Endothelial cell of umbilical vein (primary cell): ENCODE measurements around the gene FBXL17. TPM values are rescaled to one million over a fixed set of nuclear protein-coding genes. Genes with fewer than 3 reads are reported as not detected.

ENCODE experiments used
- BruUV-seq: library from RNA; stranded (reverse); fragments of 400-500 nt; replicated peaks from 2 replicates; lab custom pipeline; 2021; lab: Mats Ljungman, UMichigan
- CTCF ChIA-PET: fragments of 300-600, 350-600 bp; sonication (Branson Sonifier 250); formaldehyde crosslinking; loops from one replicate; lab custom pipeline; 2021; ENCODE audit warnings: antibody characterized with exemption, inconsistent platforms; lab: Charles Lee
- POLR2A ChIA-PET: fragments of 300-600, 350-600 bp; sonication (Branson Sonifier 250); formaldehyde crosslinking; loops from one replicate; lab custom pipeline; 2021; ENCODE audit warnings: antibody characterized with exemption, inconsistent platforms; lab: Charles Lee
- DNase-seq: peaks from one replicate; pipeline ENCODE4 v3.0.0-alpha.2; 2011; ENCODE audit warnings: low read depth, low spot score
- FAIRE-seq: peaks from 2 replicates; lab custom pipeline; 2011; peaks lifted over from hg19 to GRCh38; lab: Jason Lieb, UNC
- H2AFZ ChIP-seq: 2 replicates; pipeline ENCODE4 v1.6.0; 2012; ENCODE audit warnings: low read depth, low read length, control low read depth, inconsistent platforms
- H3K27ac ChIP-seq: 2 replicates; pipeline ENCODE4 v1.5.1; 2011; ENCODE audit warnings: low read depth, mild to moderate bottlenecking, control low read depth, low read length, moderate library complexity; ENCODE audit not compliant: insufficient read depth
- H3K27me3 ChIP-seq, 2 experiments: 2 replicates each; pipeline versions ENCODE4 v1.6.0 to v1.6.1; 2011; ENCODE audit warnings: low read length in 2 of 2, mixed read lengths in 1 of 2; ENCODE audit not compliant: control insufficient read depth in 2 of 2, insufficient read depth in 2 of 2
- H3K36me3 ChIP-seq, 2 experiments: 2 replicates in 1 of 2; 3 replicates in 1 of 2; pipeline ENCODE4 v1.5.1; 2011; ENCODE audit warnings: low read length in 2 of 2, mild to moderate bottlenecking in 1 of 2, moderate library complexity in 1 of 2; ENCODE audit not compliant: control insufficient read depth in 2 of 2, insufficient read depth in 2 of 2; ENCODE audit errors: extremely low read depth in 1 of 2
- H3K4me1 ChIP-seq: 3 replicates; pipeline ENCODE4 v1.5.1; 2011; ENCODE audit warnings: mild to moderate bottlenecking, low read length; ENCODE audit not compliant: control insufficient read depth, insufficient read depth; ENCODE audit errors: extremely low read depth
- H3K4me2 ChIP-seq: 2 replicates; pipeline ENCODE4 v1.6.1; 2011; ENCODE audit warnings: low read length, control low read depth, mixed read lengths; ENCODE audit not compliant: insufficient read depth
- H3K4me3 ChIP-seq, 3 experiments: fragments of 200-600 bp in 1 of 3; sonication (generic), shearing (Covaris generic) in 1 of 3; replicated peaks in 1 of 3; 2 replicates each; pipeline ENCODE4 v1.5.1; 2011 to 2016; ENCODE audit warnings: control low read depth in 3 of 3, low read length in 3 of 3, mild to moderate bottlenecking in 2 of 3, inconsistent platforms in 1 of 3, low read depth in 1 of 3, moderate library complexity in 1 of 3; ENCODE audit not compliant: insufficient read depth in 1 of 3
- H3K79me2 ChIP-seq: 2 replicates; pipeline ENCODE4 v1.6.0; 2012; ENCODE audit warnings: low read length, inconsistent platforms; ENCODE audit not compliant: control insufficient read depth, insufficient read depth
- H3K9ac ChIP-seq: replicated peaks from 2 replicates; pipeline ENCODE3; 2011; ENCODE audit warnings: low read length, control low read depth; ENCODE audit not compliant: insufficient read depth; ENCODE audit errors: extremely low read depth
- H3K9me1 ChIP-seq: replicated peaks from 3 replicates; pipeline ENCODE4 v1.6.0; 2011; ENCODE audit warnings: mild to moderate bottlenecking, low read length; ENCODE audit not compliant: control insufficient read depth, insufficient read depth; ENCODE audit errors: extremely low read depth
- H3K9me3 ChIP-seq: replicated peaks from 2 replicates; pipeline ENCODE4 v1.5.1; 2012; ENCODE audit warnings: low read length, inconsistent platforms; ENCODE audit not compliant: control insufficient read depth, insufficient read depth
- H4K20me1 ChIP-seq: replicated peaks from 2 replicates; pipeline ENCODE3; 2011; ENCODE audit warnings: mild to moderate bottlenecking, low read length; ENCODE audit not compliant: control insufficient read depth, insufficient read depth; ENCODE audit errors: extremely low read depth
- EZH2 ChIP-seq: IDR thresholded peaks from 2 replicates; pipeline ENCODE4 v1.6.1; 2012; ENCODE audit warnings: borderline replicate concordance, low read depth, mild to moderate bottlenecking, moderate library complexity, low read length, inconsistent platforms; ENCODE audit not compliant: severe bottlenecking
- FOS ChIP-seq: IDR thresholded peaks from 2 replicates; pipeline ENCODE4 v1.6.1; 2011; ENCODE audit warnings: mild to moderate bottlenecking, low read length, moderate library complexity, borderline replicate concordance; ENCODE audit not compliant: insufficient read depth
- GATA2 ChIP-seq: IDR thresholded peaks from 2 replicates; pipeline ENCODE4 v1.7.0; 2011; ENCODE audit warnings: low read depth, mild to moderate bottlenecking, moderate library complexity, mixed read lengths, low read length; ENCODE audit not compliant: insufficient read length, insufficient read depth
- JUN ChIP-seq: IDR thresholded peaks from 2 replicates; pipeline ENCODE4 v1.6.1; 2011; ENCODE audit warnings: borderline replicate concordance, low read depth; ENCODE audit not compliant: insufficient read length, insufficient read depth
- MYC ChIP-seq: IDR thresholded peaks from one replicate; pipeline ENCODE4 v1.6.1; 2011; ENCODE audit warnings: mild to moderate bottlenecking, low read depth, low read length
- POLR2A ChIP-seq: IDR thresholded peaks from 2 replicates; pipeline ENCODE4 v1.6.1; 2012; ENCODE audit warnings: low read depth, mild to moderate bottlenecking, control low read depth, low read length
- POLR2AphosphoS5 ChIP-seq: IDR thresholded peaks from 2 replicates; pipeline ENCODE4 v1.6.1; 2012; ENCODE audit warnings: low read depth, mild to moderate bottlenecking, control low read depth, low read length, moderate library complexity; ENCODE audit not compliant: insufficient read depth
- dilution Hi-C: fragments of 300-500 bp; cut with MboI; formaldehyde crosslinking; loops from one replicate; pipeline ENCODE4 v1.15.0; 2019; ENCODE audit warnings: low sequenced_read_pairs; ENCODE audit not compliant: extremely low pct_ligation_motif_present
- intact Hi-C: fragments of 100-400 bp; cut with micrococcal nuclease; formaldehyde crosslinking; loops from one replicate; pipeline ENCODE4 v1.10.0; 2022
- polyA plus RNA-seq, 4 experiments: library from polyadenylated mRNA; depleted of rRNA in 3 of 4; stranded (reverse) in 3 of 4; unstranded in 1 of 4; fragments of >200 nt; gene quantifications; 2 replicates each; pipeline versions ENCODE4 v1.2.1 to v1.2.3, GENCODE V29; 2011 to 2012; ENCODE audit warnings: missing spikeins in 1 of 4
- total RNA-seq: library from RNA; stranded (reverse); gene quantifications from 2 replicates; pipeline ENCODE4 v1.2.3, GENCODE V29; 2021
- TF ChIP-seq, protein P1 (sequence below), 2 donors: IDR thresholded peaks; 1 replicate in 1 of 2; 2 replicates in 1 of 2; pipeline ENCODE4 v1.5.1; 2011; ENCODE audit warnings: low read length in 2 of 2, mild to moderate bottlenecking in 2 of 2, moderate library complexity in 2 of 2, control low read depth in 1 of 2, inconsistent platforms in 1 of 2, low read depth in 1 of 2; ENCODE audit not compliant: insufficient read depth in 1 of 2; ENCODE audit errors: extremely low read depth in 1 of 2
- TF ChIP-seq, protein P2 (sequence below): IDR thresholded peaks from 2 replicates; pipeline ENCODE4 v1.6.1; 2011; ENCODE audit not compliant: insufficient read depth, insufficient read length

FBXL17 gene
- total and polyA plus RNA-seq, 2 donors (not counting 3 experiments of a cell fraction or from before 2014, with no cell fraction given) = 2.7 to 8.8 TPM

DNA sequence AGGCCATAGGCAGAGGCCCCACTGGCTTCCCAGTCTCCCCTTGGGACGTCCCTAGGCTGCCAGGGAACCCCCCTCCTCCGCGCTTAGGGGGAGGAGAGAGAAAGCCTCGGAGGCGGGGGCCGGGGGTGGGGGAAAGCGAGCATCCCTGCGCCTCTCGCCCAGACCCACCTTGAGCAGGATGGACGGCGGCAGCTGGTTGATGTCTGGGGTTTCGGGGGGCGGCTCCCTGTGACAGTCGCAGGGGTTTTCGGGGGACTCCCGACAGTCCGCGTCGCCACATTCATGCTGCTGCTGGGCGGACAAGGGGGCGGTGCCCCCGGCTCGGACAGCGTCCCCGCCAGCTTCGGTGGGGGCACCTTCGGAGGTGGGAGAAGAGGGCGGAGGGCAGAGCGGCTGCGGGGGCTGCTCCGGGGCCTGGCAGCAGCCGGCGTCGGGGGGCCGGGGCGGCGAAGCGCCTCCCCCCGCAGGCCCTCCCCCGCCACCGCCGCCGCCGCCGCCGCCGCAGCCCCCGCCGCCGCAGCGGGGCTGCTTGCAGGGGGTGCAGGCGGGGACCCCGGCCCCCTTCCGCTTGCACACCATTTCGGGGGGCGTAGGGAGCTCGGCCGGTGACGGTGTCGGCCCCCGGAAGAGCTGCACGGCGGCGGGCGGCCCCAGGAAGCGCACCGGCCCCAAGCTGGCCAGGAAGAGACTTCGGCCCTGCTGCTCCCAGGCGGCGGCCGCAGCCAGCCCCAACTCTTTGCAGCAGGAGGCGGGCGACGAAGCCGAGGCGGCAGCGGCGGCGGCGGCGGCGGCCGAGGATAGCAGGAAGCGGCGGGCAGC, 1.2 kb downstream of the FBXL17 start:
- H3K9me3 ChIP-seq = no peaks in the 10 kb centered on the region
- peak overlapping the region; percentile 90 for H3K27ac ChIP-seq
- H4K20me1 ChIP-seq = no peaks in the 10 kb centered on the region
- TF ChIP-seq POLR2AphosphoS5 = no peak
- intact Hi-C loops = loop anchor here (5.0 kb wide), 2 partner anchors 367 to 1307 kb away; partner anchors contain the start of genes FER and MAN2A1
- peak overlapping the region; percentile 50 for H2AFZ ChIP-seq
- H3K9ac ChIP-seq = peak overlapping the region; percentile 85
- H3K9me1 ChIP-seq = no peaks in the 10 kb centered on the region
- H3K79me2 ChIP-seq = no peaks in the 10 kb centered on the region
- FAIRE-seq (no peak), DNase-seq (peak; percentile 37)
- H3K36me3 ChIP-seq = no peaks in the 10 kb centered on the region
- peaks cover 17% of the 10 kb centered on the region for H3K4me1 ChIP-seq
- no peaks in the 10 kb centered on the region for H3K27me3 ChIP-seq
- H3K4me2 ChIP-seq = peak overlapping the region; percentile 82
- no TSS peak for BruUV-seq
- POLR2A ChIA-PET = no interaction called here
- CTCF ChIA-PET = interaction anchor here (1.0 to 1.7 kb wide), 2 partner anchors 120 to 122 kb away, joined by 3 to 8 read pairs; no protein-coding TSS in a partner anchor
- dilution Hi-C loops = no loop called here
- peak overlapping the region; percentile 74 to 99 (median 87) for H3K4me3 ChIP-seq

DNA sequence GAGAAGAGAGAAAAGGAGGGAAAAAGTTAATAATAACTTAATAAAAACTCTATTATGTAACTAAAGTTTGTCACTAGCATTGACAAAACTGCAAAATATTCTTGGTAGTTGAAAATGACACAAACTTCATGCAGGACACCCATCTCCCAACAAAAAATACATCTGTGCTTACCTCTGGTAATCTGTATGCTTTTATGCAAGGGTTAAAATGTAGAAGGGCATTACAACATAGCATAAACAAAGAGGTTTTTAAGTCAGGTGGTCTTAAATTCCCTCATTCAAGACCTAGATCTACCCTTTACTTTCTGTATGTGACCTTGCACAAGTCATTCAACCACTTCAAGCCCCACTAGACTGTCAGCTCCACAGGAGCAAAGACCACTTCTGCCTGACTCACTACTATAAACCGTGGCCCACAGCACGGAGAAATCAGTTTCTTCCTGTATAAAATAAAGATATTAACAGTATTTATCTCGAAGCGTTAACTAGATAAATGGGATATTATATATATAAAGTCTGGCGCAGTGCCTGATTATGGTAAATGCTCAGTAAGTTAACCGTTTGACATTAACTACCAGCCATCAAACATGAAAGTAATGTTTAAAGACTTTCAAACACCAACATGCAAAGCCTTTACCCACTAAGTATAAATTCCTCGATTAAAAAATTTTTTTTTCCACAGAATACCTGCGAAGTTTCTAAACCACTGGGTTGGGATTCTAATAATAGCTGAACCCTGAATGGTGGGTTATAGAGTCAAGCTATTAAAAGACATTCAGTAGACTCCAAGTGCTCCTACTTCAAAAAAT, 2.0 kb downstream of the FBXL17 start:
- H3K9me1 ChIP-seq = no peaks in the 10 kb centered on the region
- H3K79me2 ChIP-seq = no peaks in the 10 kb centered on the region
- POLR2A ChIA-PET = no interaction called here
- TSS peak; percentile 12 for BruUV-seq
- TF ChIP-seq POLR2A (no peak), EZH2 (no peak), POLR2AphosphoS5 (no peak), GATA2 (no peak), MYC (no peak), FOS (no peak), JUN (no peak)
- TF ChIP-seq, protein P1, sequence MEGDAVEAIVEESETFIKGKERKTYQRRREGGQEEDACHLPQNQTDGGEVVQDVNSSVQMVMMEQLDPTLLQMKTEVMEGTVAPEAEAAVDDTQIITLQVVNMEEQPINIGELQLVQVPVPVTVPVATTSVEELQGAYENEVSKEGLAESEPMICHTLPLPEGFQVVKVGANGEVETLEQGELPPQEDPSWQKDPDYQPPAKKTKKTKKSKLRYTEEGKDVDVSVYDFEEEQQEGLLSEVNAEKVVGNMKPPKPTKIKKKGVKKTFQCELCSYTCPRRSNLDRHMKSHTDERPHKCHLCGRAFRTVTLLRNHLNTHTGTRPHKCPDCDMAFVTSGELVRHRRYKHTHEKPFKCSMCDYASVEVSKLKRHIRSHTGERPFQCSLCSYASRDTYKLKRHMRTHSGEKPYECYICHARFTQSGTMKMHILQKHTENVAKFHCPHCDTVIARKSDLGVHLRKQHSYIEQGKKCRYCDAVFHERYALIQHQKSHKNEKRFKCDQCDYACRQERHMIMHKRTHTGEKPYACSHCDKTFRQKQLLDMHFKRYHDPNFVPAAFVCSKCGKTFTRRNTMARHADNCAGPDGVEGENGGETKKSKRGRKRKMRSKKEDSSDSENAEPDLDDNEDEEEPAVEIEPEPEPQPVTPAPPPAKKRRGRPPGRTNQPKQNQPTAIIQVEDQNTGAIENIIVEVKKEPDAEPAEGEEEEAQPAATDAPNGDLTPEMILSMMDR (IDR thresholded peaks at IDR 0.05; ENCODE audit: extremely low read depth in 1 of 2, insufficient read depth in 1 of 2, low read depth in 1 of 2, low read length in 2 of 2) = no peak
- TF ChIP-seq, protein P2, sequence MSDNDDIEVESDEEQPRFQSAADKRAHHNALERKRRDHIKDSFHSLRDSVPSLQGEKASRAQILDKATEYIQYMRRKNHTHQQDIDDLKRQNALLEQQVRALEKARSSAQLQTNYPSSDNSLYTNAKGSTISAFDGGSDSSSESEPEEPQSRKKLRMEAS = no peak
- H3K4me1 ChIP-seq = peaks cover 17% of the 10 kb centered on the region
- H3K27ac ChIP-seq = no peak overlapping the region
- dilution Hi-C loops (no loop called here), intact Hi-C loops (loop anchor here (5.0 kb wide), 2 partner anchors 367 to 1307 kb away; partner anchors contain the start of genes FER and MAN2A1)
- H2AFZ ChIP-seq = peak overlapping the region; percentile 50
- H3K36me3 ChIP-seq = no peaks in the 10 kb centered on the region
- CTCF ChIA-PET = interaction anchor here (1.0 to 1.7 kb wide), 2 partner anchors 119 to 121 kb away, joined by 3 to 8 read pairs; no protein-coding TSS in a partner anchor
- no peaks in the 10 kb centered on the region for H3K9me3 ChIP-seq
- H3K9ac ChIP-seq = peak overlapping the region; percentile 27
- DNase-seq (peak; percentile 23), FAIRE-seq (peak; percentile 48)
- H3K4me3 ChIP-seq = peak overlapping the region; percentile 74 to 99 (median 87)
- peak overlapping the region; percentile 61 for H3K4me2 ChIP-seq
- H4K20me1 ChIP-seq = no peaks in the 10 kb centered on the region
- no peaks in the 10 kb centered on the region for H3K27me3 ChIP-seq
